GM18520 (cell line): ENCODE measurements around the gene AKAP13.
"Not testable (repeated sequence)": the region's sequence is repeated elsewhere in the genome, so short reads cannot be mapped to it uniquely, and the experiment has no call there.

ENCODE experiments used
- ATAC-seq: cut with Tn5 transposase; IDR thresholded peaks from one replicate; pipeline ENCODE4 v1.9.1; 2021; ENCODE audit not compliant: unreplicated experiment

The AKAP13 gene

GRCh38 chr15:85474700-85475316 is 94.4 kb downstream of the AKAP13 start:
- no peak for ATAC-seq

- ATAC-seq = no peak
These were observed 94.9 kb downstream of the AKAP13 start for GRCh38 chr15:85475317-85475701.

GRCh38 chr15:85475711-85476110 is 95.3 kb downstream of the AKAP13 start:
- ATAC-seq = no peak

GRCh38 chr15:85477061-85477460 is 96.7 kb downstream of the AKAP13 start:
- ATAC-seq = no peak

GRCh38 chr15:85477730-85478129 is 97.3 kb downstream of the AKAP13 start:
- ATAC-seq = no peak

- ATAC-seq = no peak
These were observed 98.8 kb downstream of the AKAP13 start for GRCh38 chr15:85479071-85479647.

GRCh38 chr15:85480923-85481322 is 100.5 kb downstream of the AKAP13 start:
- ATAC-seq = no peak

GRCh38 chr15:85481543-85481942 is 101.1 kb downstream of the AKAP13 start:
- not testable (repeated sequence) for ATAC-seq

- ATAC-seq = no peak
These were observed 102.5 kb downstream of the AKAP13 start for GRCh38 chr15:85482894-85483293.

GRCh38 chr15:85483955-85484354 is 103.6 kb downstream of the AKAP13 start:
- ATAC-seq = not testable (repeated sequence)

GRCh38 chr15:85484923-85485322 is 104.5 kb downstream of the AKAP13 start:
- not testable (repeated sequence) for ATAC-seq

- ATAC-seq = peak; percentile 62
These were observed 105.7 kb downstream of the AKAP13 start for GRCh38 chr15:85485956-85486567.

- not testable (repeated sequence) for ATAC-seq
These were observed 107.4 kb downstream of the AKAP13 start for GRCh38 chr15:85487796-85488195.

- no peak for ATAC-seq
These were observed 108.6 kb downstream of the AKAP13 start for GRCh38 chr15:85488997-85489396.

GRCh38 chr15:85489773-85490493 is 109.5 kb downstream of the AKAP13 start:
- no peak for ATAC-seq

GRCh38 chr15:85490856-85491255 is 110.5 kb downstream of the AKAP13 start:
- no peak for ATAC-seq

- ATAC-seq = peak; percentile 40
These were observed 111.3 kb downstream of the AKAP13 start for GRCh38 chr15:85491691-85492090.

- no peak for ATAC-seq
These were observed 112.0 kb downstream of the AKAP13 start for GRCh38 chr15:85492406-85492805.

- no peak for ATAC-seq
These were observed 112.9 kb downstream of the AKAP13 start for GRCh38 chr15:85493260-85493659.

GRCh38 chr15:85494048-85494777 is 113.8 kb downstream of the AKAP13 start:
- no peak for ATAC-seq

- no peak for ATAC-seq
These were observed 114.7 kb downstream of the AKAP13 start for GRCh38 chr15:85495096-85495495.
